ENCODE results near the gene EHMT1.
"Not testable (repeated sequence)": the region's sequence is repeated elsewhere in the genome, so short reads cannot be mapped to it uniquely, and the experiment has no call there.

The EHMT1 gene

GRCh38 chr9:137582286-137582860, 36.4 kb upstream of the EHMT1 start:
- peak; percentile 40 to 69 for DNase-seq (ENCODE audit: low read depth in 1 of 2, low spot score in 1 of 2)
- TF ChIP-seq JUND (IDR thresholded peaks at IDR 0.05; ENCODE audit: low read depth), result no peak
- in situ Hi-C loops (cut with HindIII; ENCODE audit: low pct_unique_long_range_greater_than_20kb, low sequenced_read_pairs), result no loop called here

- in situ Hi-C loops (cut with HindIII; ENCODE audit: low pct_unique_long_range_greater_than_20kb, low sequenced_read_pairs), result no loop called here
- no peak for TF ChIP-seq JUND (IDR thresholded peaks at IDR 0.05; ENCODE audit: low read depth)
- DNase-seq (ENCODE audit: low read depth in 1 of 2, low spot score in 1 of 2), result no peak
These were observed 35.5 kb upstream of the EHMT1 start for GRCh38 chr9:137583347-137583746.

GRCh38 chr9:137583957-137584356, 34.8 kb upstream of the EHMT1 start:
- TF ChIP-seq JUND (IDR thresholded peaks at IDR 0.05; ENCODE audit: low read depth), result no peak
- in situ Hi-C loops (cut with HindIII; ENCODE audit: low pct_unique_long_range_greater_than_20kb, low sequenced_read_pairs), result no loop called here
- no peak for DNase-seq (ENCODE audit: low read depth in 1 of 2, low spot score in 1 of 2)

GRCh38 chr9:137586854-137587253, 32.0 kb upstream of the EHMT1 start:
- TF ChIP-seq JUND (IDR thresholded peaks at IDR 0.05; ENCODE audit: low read depth), result no peak
- no peak for DNase-seq (ENCODE audit: low read depth in 1 of 2, low spot score in 1 of 2)
- in situ Hi-C loops (cut with HindIII; ENCODE audit: low pct_unique_long_range_greater_than_20kb, low sequenced_read_pairs), result no loop called here

- no peak for DNase-seq (ENCODE audit: low read depth in 1 of 2, low spot score in 1 of 2)
- in situ Hi-C loops (cut with HindIII; ENCODE audit: low pct_unique_long_range_greater_than_20kb, low sequenced_read_pairs), result no loop called here
- no peak for TF ChIP-seq JUND (IDR thresholded peaks at IDR 0.05; ENCODE audit: low read depth)
These were observed 30.5 kb upstream of the EHMT1 start for GRCh38 chr9:137588311-137588710.

GRCh38 chr9:137588891-137589290, 29.9 kb upstream of the EHMT1 start:
- TF ChIP-seq JUND (IDR thresholded peaks at IDR 0.05; ENCODE audit: low read depth), result no peak
- in situ Hi-C loops (cut with HindIII; ENCODE audit: low pct_unique_long_range_greater_than_20kb, low sequenced_read_pairs), result no loop called here
- DNase-seq (ENCODE audit: low read depth in 1 of 2, low spot score in 1 of 2), result no peak

- in situ Hi-C loops (cut with HindIII; ENCODE audit: low pct_unique_long_range_greater_than_20kb, low sequenced_read_pairs), result no loop called here
- TF ChIP-seq JUND (IDR thresholded peaks at IDR 0.05; ENCODE audit: low read depth), result no peak
- DNase-seq (ENCODE audit: low read depth in 1 of 2, low spot score in 1 of 2), result no peak
These were observed 29.2 kb upstream of the EHMT1 start for GRCh38 chr9:137589441-137590122.

- no peak for DNase-seq (ENCODE audit: low read depth in 1 of 2, low spot score in 1 of 2)
- no peak for TF ChIP-seq JUND (IDR thresholded peaks at IDR 0.05; ENCODE audit: low read depth)
- in situ Hi-C loops (cut with HindIII; ENCODE audit: low pct_unique_long_range_greater_than_20kb, low sequenced_read_pairs), result no loop called here
These were observed 28.7 kb upstream of the EHMT1 start for GRCh38 chr9:137590123-137590468.

- in situ Hi-C loops (cut with HindIII; ENCODE audit: low pct_unique_long_range_greater_than_20kb, low sequenced_read_pairs), result no loop called here
- DNase-seq (ENCODE audit: low read depth in 1 of 2, low spot score in 1 of 2), result peak; percentile 96 to 100
- TF ChIP-seq JUND (IDR thresholded peaks at IDR 0.05; ENCODE audit: low read depth), result no peak
These were observed 28.1 kb upstream of the EHMT1 start, which contains the start of gene ZMYND19 for GRCh38 chr9:137590469-137591383. Gene ZMYND19 (minus strand): TSS chr9:137590512. CDS start chr9:137590263, 249 bp downstream.

- TF ChIP-seq JUND (IDR thresholded peaks at IDR 0.05; ENCODE audit: low read depth), result no peak
- peak in 1 of 2 experiments; percentile 78 for DNase-seq (ENCODE audit: low read depth in 1 of 2, low spot score in 1 of 2)
- in situ Hi-C loops (cut with HindIII; ENCODE audit: low pct_unique_long_range_greater_than_20kb, low sequenced_read_pairs), result no loop called here
These were observed 26.0 kb upstream of the EHMT1 start for GRCh38 chr9:137592767-137593166.

GRCh38 chr9:137593176-137593575, 25.6 kb upstream of the EHMT1 start:
- no peak for DNase-seq (ENCODE audit: low read depth in 1 of 2, low spot score in 1 of 2)
- in situ Hi-C loops (cut with HindIII; ENCODE audit: low pct_unique_long_range_greater_than_20kb, low sequenced_read_pairs), result no loop called here
- no peak for TF ChIP-seq JUND (IDR thresholded peaks at IDR 0.05; ENCODE audit: low read depth)

- DNase-seq (ENCODE audit: low read depth in 1 of 2, low spot score in 1 of 2); in situ Hi-C loops (cut with HindIII; ENCODE audit: low pct_unique_long_range_greater_than_20kb, low sequenced_read_pairs): not testable (repeated sequence)
These were observed 22.2 kb upstream of the EHMT1 start for GRCh38 chr9:137596577-137596976.

GRCh38 chr9:137598943-137599342, 19.9 kb upstream of the EHMT1 start:
- no peak for DNase-seq (ENCODE audit: low read depth in 1 of 2, low spot score in 1 of 2)
- TF ChIP-seq JUND (IDR thresholded peaks at IDR 0.05; ENCODE audit: low read depth), result no peak
- in situ Hi-C loops (cut with HindIII; ENCODE audit: low pct_unique_long_range_greater_than_20kb, low sequenced_read_pairs), result no loop called here

Data from T47D (cell line).